Measurements from ENCODE around the gene SLC35C1. TPM values are rescaled to one million over a fixed set of nuclear protein-coding genes. Genes with fewer than 3 reads are reported as not detected.

Gene SLC35C1
- total and polyA plus RNA-seq, 2 donors from 2014 or later: 5.7 to 20.6 TPM

DNA sequence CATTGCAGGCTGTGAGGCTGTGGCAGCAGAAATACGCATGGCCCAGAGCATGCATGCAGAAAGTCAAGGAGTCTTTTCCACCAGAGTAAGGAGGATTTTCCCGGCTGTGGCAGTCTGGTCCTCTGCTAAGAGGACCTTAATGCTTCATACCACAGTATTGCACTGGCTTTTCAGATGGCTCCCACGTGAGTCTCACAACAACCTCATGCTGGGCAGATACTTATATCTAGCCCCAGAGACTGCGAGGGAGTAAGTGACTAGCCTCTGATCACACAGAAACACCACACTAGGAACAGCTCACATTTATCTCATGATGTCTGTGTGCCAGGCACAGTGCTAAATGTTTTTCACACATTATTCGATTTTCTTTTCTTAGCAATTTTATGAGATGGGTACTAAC is 50.4 kb downstream of the SLC35C1 start:
- H3K9ac ChIP-seq (ENCODE audit: low read length in 3 of 3): peak overlapping the region in 1 of 3 donors; percentile 26
- peaks cover 0 to 33% (median 6%) of the 10 kb centered on the region in 3 donors for H3K36me3 ChIP-seq (ENCODE audit: control insufficient read depth in 2 of 3, insufficient read depth in 3 of 3, low read length in 3 of 3)
- no peaks in the 10 kb centered on the region for H3K27me3 ChIP-seq (ENCODE audit: control insufficient read depth, insufficient read depth, low read length)
- H3K4me1 ChIP-seq (ENCODE audit: control insufficient read depth in 2 of 3, insufficient read depth in 2 of 3, low read depth in 1 of 3, low read length in 3 of 3): peaks cover 7 to 79% (median 67%) of the 10 kb centered on the region in 3 donors
- intact Hi-C loops (cut with DNase I): no loop called here
- no peaks in the 10 kb centered on the region for H3K9me3 ChIP-seq (ENCODE audit: control insufficient read depth in 2 of 3, insufficient read depth in 1 of 3, low read length in 3 of 3)
- no peak for TF ChIP-seq CTCF (IDR thresholded peaks at IDR 0.05; ENCODE audit: borderline replicate concordance, extremely low read depth, insufficient read depth)
- H3K4me3 ChIP-seq (ENCODE audit: low read length in 3 of 3): no peak overlapping the region
- FAIRE-seq: no peak
- no peak for DNase-seq
- H3K27ac ChIP-seq (ENCODE audit: low read depth in 2 of 2, low read length in 2 of 2): peak overlapping the region; percentile 9 to 68

GRCh38 chr11:45856044-45856468 is 51.1 kb downstream of the SLC35C1 start:
- Histone ChIP-seq H3K27ac (ENCODE audit: low read depth in 2 of 2, low read length in 2 of 2) (peak overlapping the region; percentile 32 to 68), H3K27me3 (ENCODE audit: control insufficient read depth, insufficient read depth, low read length) (no peaks in the 10 kb centered on the region), H3K4me3 (ENCODE audit: low read length in 3 of 3) (peak overlapping the region in 2 of 3 donors; percentile 1 to 10), H3K4me1 (ENCODE audit: control insufficient read depth in 2 of 3, insufficient read depth in 2 of 3, low read depth in 1 of 3, low read length in 3 of 3) (peaks cover 7 to 72% (median 63%) of the 10 kb centered on the region in 3 donors), H3K36me3 (ENCODE audit: control insufficient read depth in 2 of 3, insufficient read depth in 3 of 3, low read length in 3 of 3) (peaks cover 0 to 40% (median 9%) of the 10 kb centered on the region in 3 donors), H3K9ac (ENCODE audit: low read length in 3 of 3) (peak overlapping the region in 1 of 3 donors; percentile 26), H3K9me3 (ENCODE audit: control insufficient read depth in 2 of 3, insufficient read depth in 1 of 3, low read length in 3 of 3) (no peaks in the 10 kb centered on the region)
- intact Hi-C loops (cut with DNase I): no loop called here
- no peak for DNase-seq
- no peak for TF ChIP-seq CTCF (IDR thresholded peaks at IDR 0.05; ENCODE audit: borderline replicate concordance, extremely low read depth, insufficient read depth)
- no peak for FAIRE-seq

DNA sequence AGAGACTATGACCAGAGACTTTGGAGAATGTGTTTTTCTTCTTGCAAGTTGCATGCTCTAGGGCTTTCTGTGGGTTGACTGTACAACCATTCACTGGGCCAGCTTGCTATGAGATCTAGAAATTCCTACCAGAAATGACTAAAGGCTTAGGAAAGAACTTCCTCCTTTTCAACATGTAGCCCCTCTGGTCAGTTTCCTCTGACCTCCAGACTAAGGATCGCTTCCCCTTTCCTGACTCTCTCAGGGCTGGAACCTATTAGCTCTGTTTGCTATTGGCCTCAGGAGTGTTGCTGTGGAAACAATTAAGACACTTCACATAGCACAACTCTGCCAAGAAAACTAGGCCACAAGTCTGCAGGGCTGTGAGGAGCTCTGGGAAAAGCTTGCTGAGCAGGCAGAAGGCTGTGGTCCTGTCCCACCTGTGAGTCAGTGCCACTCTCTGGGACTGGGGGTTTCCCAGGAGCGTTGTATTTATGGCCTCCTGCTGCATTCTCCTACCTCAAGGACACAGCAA is 53.1 kb downstream of the SLC35C1 start:
- H3K4me1 ChIP-seq (ENCODE audit: control insufficient read depth in 2 of 3, insufficient read depth in 2 of 3, low read depth in 1 of 3, low read length in 3 of 3): peaks cover 7 to 55% (median 51%) of the 10 kb centered on the region in 3 donors
- peaks cover 9 to 60% (median 23%) of the 10 kb centered on the region in 3 donors for H3K36me3 ChIP-seq (ENCODE audit: control insufficient read depth in 2 of 3, insufficient read depth in 3 of 3, low read length in 3 of 3)
- H3K27ac ChIP-seq (ENCODE audit: low read depth in 2 of 2, low read length in 2 of 2): peak overlapping the region; percentile 82 to 87
- H3K27me3 ChIP-seq (ENCODE audit: control insufficient read depth, insufficient read depth, low read length): no peaks in the 10 kb centered on the region
- no peak overlapping the region for H3K4me3 ChIP-seq (ENCODE audit: low read length in 3 of 3)
- FAIRE-seq: no peak
- peak overlapping the region in 1 of 3 donors; percentile 52 for H3K9ac ChIP-seq (ENCODE audit: low read length in 3 of 3)
- peak in 4 of 5 donors; percentile 18 to 84 (median 54) for DNase-seq
- intact Hi-C loops (cut with DNase I): no loop called here
- TF ChIP-seq CTCF (IDR thresholded peaks at IDR 0.05; ENCODE audit: borderline replicate concordance, extremely low read depth, insufficient read depth): no peak
- H3K9me3 ChIP-seq (ENCODE audit: control insufficient read depth in 2 of 3, insufficient read depth in 1 of 3, low read length in 3 of 3): no peaks in the 10 kb centered on the region
